Measurements from ENCODE around the gene NPDC1.

- TF ChIP-seq POLR2A (IDR thresholded peaks at IDR 0.05; ENCODE audit: low read depth, low read length) (no peak), TAF1 (IDR thresholded peaks at IDR 0.05; ENCODE audit: low read depth, low read length) (no peak), PAX5 (IDR thresholded peaks at IDR 0.05; ENCODE audit: insufficient read depth, low read length, severe bottlenecking) (no peak), POLR2AphosphoS5 (IDR thresholded peaks at IDR 0.05; ENCODE audit: low read depth, low read length) (no peak)
Observed at GRCh38 chr9:137006116-137007003, 39.6 kb downstream of the NPDC1 start.
